CD14-positive monocyte (primary cell): ENCODE measurements around the gene IFI27L2. TPM values are rescaled to one million over a fixed set of nuclear protein-coding genes. Genes with fewer than 3 reads are reported as not detected.

Source experiments
- DNase-seq, 3 donors: peaks; one replicate each; pipeline ENCODE4 v3.0.0-alpha.2; 2011 to 2022
- H2AFZ ChIP-seq: 2 replicates; pipeline ENCODE4 v1.6.0; 2012; ENCODE audit warnings: mild to moderate bottlenecking, low read depth, low read length, inconsistent platforms; ENCODE audit not compliant: insufficient read depth, poor library complexity, severe bottlenecking
- H3K27ac ChIP-seq, 2 donors: 1 replicate in 1 of 2; 2 replicates in 1 of 2; pipeline ENCODE4 v1.5.1; 2012 to 2013; ENCODE audit warnings: low read length in 2 of 2, control low read depth in 1 of 2, inconsistent platforms in 1 of 2, low read depth in 1 of 2, mild to moderate bottlenecking in 1 of 2
- H3K27me3 ChIP-seq, 2 donors: one replicate each; pipeline versions ENCODE4 v1.6.0 to v1.6.1; 2011 to 2013; ENCODE audit warnings: low read length in 2 of 2; ENCODE audit not compliant: control insufficient read depth in 2 of 2, insufficient read depth in 2 of 2
- H3K36me3 ChIP-seq, 2 donors: replicated peaks in 1 of 2; 1 replicate in 1 of 2; 2 replicates in 1 of 2; pipeline versions ENCODE4 v1.5.1 to v1.6.1; 2012 to 2013; ENCODE audit warnings: low read length in 2 of 2, control low read depth in 1 of 2, inconsistent platforms in 1 of 2, mild to moderate bottlenecking in 1 of 2; ENCODE audit not compliant: insufficient read depth in 2 of 2, control insufficient read depth in 1 of 2
- H3K4me1 ChIP-seq, 2 donors: 1 replicate in 1 of 2; 2 replicates in 1 of 2; pipeline versions ENCODE4 v1.5.1 to v1.6.1; 2012 to 2013; ENCODE audit warnings: low read length in 2 of 2, control low read depth in 1 of 2, inconsistent platforms in 1 of 2, mild to moderate bottlenecking in 1 of 2, moderate library complexity in 1 of 2; ENCODE audit not compliant: insufficient read depth in 2 of 2, control insufficient read depth in 1 of 2
- H3K4me2 ChIP-seq: replicated peaks from 2 replicates; pipeline ENCODE3; 2012; ENCODE audit warnings: low read length, moderate library complexity, mild to moderate bottlenecking; ENCODE audit not compliant: poor library complexity, severe bottlenecking; ENCODE audit errors: extremely low read depth
- H3K4me3 ChIP-seq, 3 experiments: fragments of 200-600 bp in 1 of 3; sonication (generic) in 1 of 3; replicated peaks in 1 of 3; 1 replicate in 2 of 3; 2 replicates in 1 of 3; pipeline ENCODE4 v1.5.1; 2011 to 2013; ENCODE audit warnings: low read length in 3 of 3, mild to moderate bottlenecking in 3 of 3, control low read depth in 2 of 3, low read depth in 2 of 3, inconsistent platforms in 1 of 3, moderate library complexity in 1 of 3
- H3K79me2 ChIP-seq: 2 replicates; pipeline ENCODE4 v1.6.0; 2012; ENCODE audit warnings: mild to moderate bottlenecking, control low read depth, inconsistent platforms, low read length, moderate library complexity; ENCODE audit not compliant: insufficient read depth
- H3K9ac ChIP-seq: 2 replicates; pipeline ENCODE4 v1.6.0; 2017; ENCODE audit warnings: low read length, mild to moderate bottlenecking; ENCODE audit not compliant: insufficient read depth, poor library complexity, severe bottlenecking
- H3K9me3 ChIP-seq, 2 donors: replicated peaks in 1 of 2; 1 replicate in 1 of 2; 2 replicates in 1 of 2; pipeline versions ENCODE4 v1.5.1 to v1.6.1; 2012 to 2013; ENCODE audit warnings: low read length in 2 of 2, control low read depth in 1 of 2; ENCODE audit not compliant: control insufficient read depth in 1 of 2, insufficient read depth in 1 of 2
- H4K20me1 ChIP-seq: 2 replicates; pipeline ENCODE4 v1.6.0; 2012; ENCODE audit warnings: mild to moderate bottlenecking, low read length, control low read depth, moderate library complexity; ENCODE audit not compliant: insufficient read depth
- H3K27ac Mint-ChIP-seq, 7 donors: one replicate each; pipeline ENCODE4 v1.8.0; 2020; ENCODE audit warnings: mild to moderate bottlenecking in 7 of 7, mixed read lengths in 7 of 7, moderate library complexity in 6 of 7, inconsistent platforms in 2 of 7
- H3K27me3 Mint-ChIP-seq, 3 donors: one replicate each; pipeline ENCODE4 v1.8.0; 2021 to 2022; ENCODE audit warnings: low read depth in 3 of 3, mild to moderate bottlenecking in 3 of 3, mixed read lengths in 3 of 3, moderate library complexity in 3 of 3, inconsistent platforms in 1 of 3
- H3K36me3 Mint-ChIP-seq, 2 donors: one replicate each; pipeline ENCODE4 v1.8.0; 2020; ENCODE audit warnings: mixed read lengths in 2 of 2, inconsistent platforms in 1 of 2, mild to moderate bottlenecking in 1 of 2
- H3K4me1 Mint-ChIP-seq: one replicate; pipeline ENCODE4 v1.8.0; 2020; ENCODE audit warnings: mild to moderate bottlenecking, mixed read lengths
- H3K4me3 Mint-ChIP-seq, 2 donors: one replicate each; pipeline ENCODE4 v1.8.0; 2020; ENCODE audit warnings: mild to moderate bottlenecking in 2 of 2, mixed read lengths in 2 of 2, moderate library complexity in 1 of 2
- H3K9me3 Mint-ChIP-seq, 7 donors: one replicate each; pipeline ENCODE4 v1.8.0; 2020 to 2022; ENCODE audit warnings: mixed read lengths in 7 of 7, mild to moderate bottlenecking in 6 of 7, moderate library complexity in 6 of 7, inconsistent platforms in 2 of 7
- WGBS: methylation state at CpG from one replicate; pipeline ENCODE4 v1.1.5; 2013; ENCODE audit warnings: missing lambda C conversion rate; ENCODE audit not compliant: insufficient coverage; 5-methylcytosine and 5-hydroxymethylcytosine counted together
- intact Hi-C, 2 donors: fragments of 100-400 bp; cut with micrococcal nuclease; formaldehyde crosslinking; loops; one replicate each; pipeline versions ENCODE4 v1.15.0 to v1.15.1; 2023
- polyA plus RNA-seq, 3 donors: library from polyadenylated mRNA; depleted of rRNA in 1 of 3; unstranded in 2 of 3; stranded (reverse) in 1 of 3; fragments of 300-500 nt in 2 of 3; fragments of >200 nt in 1 of 3; fragmentation: Illumina TruSeq in 2 of 3; gene quantifications; 1 replicate in 2 of 3; 2 replicates in 1 of 3; pipeline ENCODE4 v1.2.3, GENCODE V29; 2012 to 2021
- TF ChIP-seq, protein P1 (sequence below): fragments of 200-600 bp; IDR thresholded peaks from one replicate; pipeline ENCODE4 v1.8.0; 2022; ENCODE audit warnings: antibody characterized with exemption, mild to moderate bottlenecking

The IFI27L2 gene
- polyA plus RNA-seq, 3 donors: 55.4 to 156 (median 96.1) TPM

DNA sequence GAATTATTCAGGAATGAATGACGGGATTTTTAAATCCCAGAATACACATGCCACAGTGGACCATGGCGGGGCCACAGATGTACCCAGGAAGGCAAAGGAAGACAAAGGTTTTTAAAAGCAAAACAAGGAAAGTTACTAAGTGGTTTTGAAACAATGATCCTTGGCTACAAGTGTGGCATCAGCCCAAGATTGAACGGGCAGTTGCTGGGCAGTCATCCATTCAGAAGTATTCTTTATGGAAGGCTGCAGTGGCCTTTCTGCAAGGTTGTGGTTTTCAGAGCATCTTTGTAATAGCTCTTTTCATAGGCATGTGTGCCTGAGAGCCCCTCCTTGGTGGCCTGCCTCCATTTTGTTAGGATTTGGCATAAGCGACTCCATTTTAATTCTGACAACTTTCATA, 32.3 kb downstream of the IFI27L2 start:
- no peak for DNase-seq
- intact Hi-C loops: no loop called here
- Histone ChIP-seq H4K20me1 (no peaks in the 10 kb centered on the region), H3K36me3 (no peaks in the 10 kb centered on the region), H3K79me2 (no peaks in the 10 kb centered on the region), H3K4me3 (no peak overlapping the region), H2AFZ (no peak overlapping the region), H3K9ac (no peak overlapping the region), H3K9me3 (no peaks in the 10 kb centered on the region), H3K4me2 (no peak overlapping the region), H3K4me1 (peaks cover 6 to 10% of the 10 kb centered on the region in 2 donors), H3K27me3 (no peaks in the 10 kb centered on the region), H3K27ac (no peak overlapping the region)
- H3K36me3 Mint-ChIP-seq: peaks cover 0 to 15% of the 10 kb centered on the region in 2 donors
- 100% methylated on average over 1 of the region's 4 CpGs for WGBS
- peaks cover 0 to 1% (median 0%) of the 10 kb centered on the region in 7 donors for H3K9me3 Mint-ChIP-seq
- H3K4me3 Mint-ChIP-seq: no peak overlapping the region
- H3K27me3 Mint-ChIP-seq: peaks cover 0 to 1% (median 0%) of the 10 kb centered on the region in 3 donors
- no peak overlapping the region for H3K27ac Mint-ChIP-seq
- TF ChIP-seq, protein P1, sequence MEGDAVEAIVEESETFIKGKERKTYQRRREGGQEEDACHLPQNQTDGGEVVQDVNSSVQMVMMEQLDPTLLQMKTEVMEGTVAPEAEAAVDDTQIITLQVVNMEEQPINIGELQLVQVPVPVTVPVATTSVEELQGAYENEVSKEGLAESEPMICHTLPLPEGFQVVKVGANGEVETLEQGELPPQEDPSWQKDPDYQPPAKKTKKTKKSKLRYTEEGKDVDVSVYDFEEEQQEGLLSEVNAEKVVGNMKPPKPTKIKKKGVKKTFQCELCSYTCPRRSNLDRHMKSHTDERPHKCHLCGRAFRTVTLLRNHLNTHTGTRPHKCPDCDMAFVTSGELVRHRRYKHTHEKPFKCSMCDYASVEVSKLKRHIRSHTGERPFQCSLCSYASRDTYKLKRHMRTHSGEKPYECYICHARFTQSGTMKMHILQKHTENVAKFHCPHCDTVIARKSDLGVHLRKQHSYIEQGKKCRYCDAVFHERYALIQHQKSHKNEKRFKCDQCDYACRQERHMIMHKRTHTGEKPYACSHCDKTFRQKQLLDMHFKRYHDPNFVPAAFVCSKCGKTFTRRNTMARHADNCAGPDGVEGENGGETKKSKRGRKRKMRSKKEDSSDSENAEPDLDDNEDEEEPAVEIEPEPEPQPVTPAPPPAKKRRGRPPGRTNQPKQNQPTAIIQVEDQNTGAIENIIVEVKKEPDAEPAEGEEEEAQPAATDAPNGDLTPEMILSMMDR: no peak
- peaks cover 16% of the 10 kb centered on the region for H3K4me1 Mint-ChIP-seq

DNA sequence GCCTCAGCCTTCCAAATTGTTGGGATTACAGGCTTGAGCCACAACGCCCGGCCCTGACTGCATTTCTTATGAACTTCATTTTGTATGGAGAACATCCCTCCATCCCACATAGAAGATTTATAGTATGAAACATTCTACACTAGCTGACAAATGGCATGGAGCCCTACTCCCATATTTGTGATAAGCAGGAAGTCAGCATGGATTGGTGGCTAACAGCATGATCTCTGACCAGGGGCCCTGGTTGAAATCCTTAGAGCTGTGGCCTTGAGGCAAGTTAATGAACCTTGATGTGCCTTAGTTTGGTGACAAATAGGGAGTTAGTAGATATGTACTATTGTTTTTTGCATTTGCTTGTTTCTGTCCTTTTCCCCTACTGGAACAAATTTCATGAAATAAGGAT, 36.0 kb downstream of the IFI27L2 start:
- Histone ChIP-seq H3K27me3 (no peaks in the 10 kb centered on the region), H3K9me3 (no peaks in the 10 kb centered on the region), H3K4me1 (peaks cover 3 to 5% of the 10 kb centered on the region in 2 donors), H4K20me1 (no peaks in the 10 kb centered on the region), H3K9ac (no peak overlapping the region), H3K4me2 (no peak overlapping the region), H3K79me2 (no peaks in the 10 kb centered on the region), H3K27ac (no peak overlapping the region), H3K36me3 (no peaks in the 10 kb centered on the region), H3K4me3 (no peak overlapping the region), H2AFZ (no peak overlapping the region)
- TF ChIP-seq, protein P1: no peak
- peaks cover 0 to 10% of the 10 kb centered on the region in 2 donors for H3K36me3 Mint-ChIP-seq
- no peaks in the 10 kb centered on the region for H3K27me3 Mint-ChIP-seq
- intact Hi-C loops: no loop called here
- peaks cover 8% of the 10 kb centered on the region for H3K4me1 Mint-ChIP-seq
- H3K4me3 Mint-ChIP-seq: no peak overlapping the region
- peaks cover 0 to 1% (median 0%) of the 10 kb centered on the region in 7 donors for H3K9me3 Mint-ChIP-seq
- WGBS: no CpG with 5 or more reads among the region's 2 CpGs
- no peak overlapping the region for H3K27ac Mint-ChIP-seq
- no peak for DNase-seq
